NCI-H510A treated with DMSO at 0.1 percent for 48 hours (cell line): ENCODE measurements around the gene IL2RA.

Source experiments
- DNase-seq: peaks from one replicate; lab custom pipeline; 2025; lab: John Stamatoyannopoulos, UW

IL2RA gene

GRCh38 chr10:6038071-6038631 lies 24.0 kb downstream of the IL2RA start:
- no peak for DNase-seq

GRCh38 chr10:6037422-6037821 lies 24.7 kb downstream of the IL2RA start:
- DNase-seq = no peak

GRCh38 chr10:6036861-6037321 lies 25.3 kb downstream of the IL2RA start:
- DNase-seq = no peak

- no peak for DNase-seq
Observed at GRCh38 chr10:6035931-6036575, 26.1 kb downstream of the IL2RA start.

GRCh38 chr10:6035101-6035834 lies 26.9 kb downstream of the IL2RA start:
- DNase-seq = no peak

GRCh38 chr10:6034371-6034770 lies 27.8 kb downstream of the IL2RA start:
- DNase-seq = no peak

- DNase-seq = no peak
Observed at GRCh38 chr10:6033954-6034353, 28.2 kb downstream of the IL2RA start.

- DNase-seq = no peak
Observed at GRCh38 chr10:6030940-6031339, 31.2 kb downstream of the IL2RA start.

GRCh38 chr10:6030217-6030616 lies 31.9 kb downstream of the IL2RA start:
- DNase-seq = no peak

- no peak for DNase-seq
Observed at GRCh38 chr10:6027929-6028328, 34.2 kb downstream of the IL2RA start.

GRCh38 chr10:6025683-6026255 lies 36.4 kb downstream of the IL2RA start:
- no peak for DNase-seq

- no peak for DNase-seq
Observed at GRCh38 chr10:6024334-6024682, 37.9 kb downstream of the IL2RA start.

- DNase-seq = no peak
Observed at GRCh38 chr10:6023661-6024333, 38.4 kb downstream of the IL2RA start.

GRCh38 chr10:6022660-6023059 lies 39.5 kb downstream of the IL2RA start:
- DNase-seq = no peak

GRCh38 chr10:6020826-6021225 lies 41.3 kb downstream of the IL2RA start:
- DNase-seq = no peak

- DNase-seq = no peak
Observed at GRCh38 chr10:6019796-6020195, 42.4 kb downstream of the IL2RA start.

- no peak for DNase-seq
Observed at GRCh38 chr10:6019010-6019782, 43.0 kb downstream of the IL2RA start.

GRCh38 chr10:6018422-6018821 lies 43.7 kb downstream of the IL2RA start:
- no peak for DNase-seq

- DNase-seq = no peak
Observed at GRCh38 chr10:6017781-6018354, 44.3 kb downstream of the IL2RA start.

GRCh38 chr10:6014241-6014761 lies 47.9 kb downstream of the IL2RA start:
- DNase-seq = no peak
